Gastroesophageal sphincter (tissue), 4 donors: Measurements from ENCODE around the gene PCDH12. TPM values are rescaled to one million over a fixed set of nuclear protein-coding genes. Genes with fewer than 3 reads are reported as not detected.
A peak's percentile ranks its signal among the peaks of the same experiment; 100 is the strongest.

Experiments
- ATAC-seq: fragments of 150-250 bp; one replicate; pipeline ENCODE4 v1.9.1; 2016; ENCODE audit warnings: mild to moderate bottlenecking, moderate library complexity
- H3K27ac ChIP-seq, 4 donors: fragments of 200-600 bp; sonication (generic) in 3 of 4; 1 replicate in 3 of 4; 2 replicates in 1 of 4; pipeline ENCODE4 v1.5.1; 2016 to 2019
- H3K27me3 ChIP-seq: fragments of 200-600 bp; sonication (generic); one replicate; pipeline ENCODE4 v1.5.1; 2019
- H3K36me3 ChIP-seq, 2 donors: fragments of 200-600 bp; sonication (generic); one replicate each; pipeline ENCODE4 v1.5.1; 2019; ENCODE audit warnings: control low read depth in 1 of 2
- H3K4me1 ChIP-seq, 3 donors: fragments of 200-600 bp; sonication (generic); 1 replicate in 2 of 3; 2 replicates in 1 of 3; pipeline ENCODE4 v1.5.1; 2016 to 2019; ENCODE audit warnings: control low read depth in 2 of 3
- H3K4me3 ChIP-seq, 2 donors: fragments of 200-600 bp; sonication (generic); one replicate each; pipeline ENCODE4 v1.5.1; 2019; ENCODE audit warnings: mild to moderate bottlenecking in 1 of 2, moderate library complexity in 1 of 2
- H3K9me3 ChIP-seq, 3 donors: fragments of 200-600 bp; sonication (generic); one replicate each; pipeline ENCODE4 v1.5.1; 2017 to 2019; ENCODE audit warnings: control low read depth in 2 of 3
- EP300 ChIP-seq: sonication (generic); formaldehyde crosslinking; IDR thresholded peaks from one replicate; pipeline ENCODE4 v1.6.1; 2017; ENCODE audit warnings: antibody characterized with exemption, mild to moderate bottlenecking
- POLR2A ChIP-seq, 2 donors: fragments of 450-650 bp; IDR thresholded peaks; one replicate each; pipeline ENCODE4 v1.6.1; 2017; ENCODE audit warnings: antibody characterized with exemption in 2 of 2, mild to moderate bottlenecking in 2 of 2, moderate library complexity in 1 of 2
- POLR2AphosphoS5 ChIP-seq: sonication (generic); formaldehyde crosslinking; IDR thresholded peaks from one replicate; pipeline ENCODE4 v1.6.1; 2017; ENCODE audit warnings: antibody characterized with exemption
- WGBS, 2 donors: methylation state at CpG; one replicate each; pipeline ENCODE4 v1.1.5; 2018; ENCODE audit warnings: low coverage in 1 of 2; 5-methylcytosine and 5-hydroxymethylcytosine counted together
- total RNA-seq, 4 donors: library from RNA; depleted of rRNA; stranded (reverse); fragments of >200 nt; gene quantifications; one replicate each; pipeline ENCODE4 v1.1.0, GENCODE V29; 2016
- TF ChIP-seq, protein P1 (sequence below), 4 experiments: fragments of 200-600 bp in 2 of 4; fragments of 450-650 bp in 2 of 4; sonication (generic) in 1 of 4; IDR thresholded peaks; one replicate each; pipeline ENCODE4 v1.5.1; 2017 to 2019; ENCODE audit warnings: antibody characterized with exemption in 4 of 4, mild to moderate bottlenecking in 2 of 4, moderate library complexity in 2 of 4

PCDH12 gene
- total RNA-seq, 4 donors from 2014 or later = 4.2 to 6.8 (median 6.0) TPM

GRCh38 chr5:141978389-141978788 is 20.4 kb upstream of the PCDH12 start:
- TF ChIP-seq, protein P1, sequence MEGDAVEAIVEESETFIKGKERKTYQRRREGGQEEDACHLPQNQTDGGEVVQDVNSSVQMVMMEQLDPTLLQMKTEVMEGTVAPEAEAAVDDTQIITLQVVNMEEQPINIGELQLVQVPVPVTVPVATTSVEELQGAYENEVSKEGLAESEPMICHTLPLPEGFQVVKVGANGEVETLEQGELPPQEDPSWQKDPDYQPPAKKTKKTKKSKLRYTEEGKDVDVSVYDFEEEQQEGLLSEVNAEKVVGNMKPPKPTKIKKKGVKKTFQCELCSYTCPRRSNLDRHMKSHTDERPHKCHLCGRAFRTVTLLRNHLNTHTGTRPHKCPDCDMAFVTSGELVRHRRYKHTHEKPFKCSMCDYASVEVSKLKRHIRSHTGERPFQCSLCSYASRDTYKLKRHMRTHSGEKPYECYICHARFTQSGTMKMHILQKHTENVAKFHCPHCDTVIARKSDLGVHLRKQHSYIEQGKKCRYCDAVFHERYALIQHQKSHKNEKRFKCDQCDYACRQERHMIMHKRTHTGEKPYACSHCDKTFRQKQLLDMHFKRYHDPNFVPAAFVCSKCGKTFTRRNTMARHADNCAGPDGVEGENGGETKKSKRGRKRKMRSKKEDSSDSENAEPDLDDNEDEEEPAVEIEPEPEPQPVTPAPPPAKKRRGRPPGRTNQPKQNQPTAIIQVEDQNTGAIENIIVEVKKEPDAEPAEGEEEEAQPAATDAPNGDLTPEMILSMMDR (IDR thresholded peaks at IDR 0.05) = no peak
- TF ChIP-seq POLR2A (IDR thresholded peaks at IDR 0.05) (no peak), EP300 (no peak), POLR2AphosphoS5 (no peak)
- H3K27ac ChIP-seq = peak overlapping the region in 1 of 4 donors; percentile 44
- ATAC-seq = no peak

GRCh38 chr5:141976176-141976575 is 18.2 kb upstream of the PCDH12 start:
- Histone ChIP-seq H3K36me3 (peaks cover 12 to 92% of the 10 kb centered on the region in 2 donors), H3K27ac (no peak overlapping the region), H3K27me3 (no peaks in the 10 kb centered on the region), H3K9me3 (no peaks in the 10 kb centered on the region), H3K4me1 (peaks cover 0 to 64% (median 4%) of the 10 kb centered on the region in 3 donors), H3K4me3 (no peak overlapping the region)
- TF ChIP-seq POLR2A (IDR thresholded peaks at IDR 0.05) (no peak), POLR2AphosphoS5 (no peak), EP300 (no peak)
- TF ChIP-seq, protein P1 (IDR thresholded peaks at IDR 0.05) = no peak
- ATAC-seq = no peak
- WGBS, 2 donors = 93 to 94% methylated on average over 6 of the region's 6 CpGs

More at GRCh38 chr5:141978389-141978788, 20.4 kb upstream of the PCDH12 start:
- Histone ChIP-seq H3K9me3 (no peaks in the 10 kb centered on the region), H3K27me3 (no peaks in the 10 kb centered on the region), H3K4me3 (no peak overlapping the region), H3K36me3 (peaks cover 12 to 95% of the 10 kb centered on the region in 2 donors), H3K4me1 (peaks cover 0 to 43% (median 4%) of the 10 kb centered on the region in 3 donors)

GRCh38 chr5:141973871-141974595 is 16.0 kb upstream of the PCDH12 start:
- 38 to 41% methylated on average over 1 of the region's 1 CpG for whole genome bisulfite sequencing, 2 donors
- ATAC-seq = no peak

DNA sequence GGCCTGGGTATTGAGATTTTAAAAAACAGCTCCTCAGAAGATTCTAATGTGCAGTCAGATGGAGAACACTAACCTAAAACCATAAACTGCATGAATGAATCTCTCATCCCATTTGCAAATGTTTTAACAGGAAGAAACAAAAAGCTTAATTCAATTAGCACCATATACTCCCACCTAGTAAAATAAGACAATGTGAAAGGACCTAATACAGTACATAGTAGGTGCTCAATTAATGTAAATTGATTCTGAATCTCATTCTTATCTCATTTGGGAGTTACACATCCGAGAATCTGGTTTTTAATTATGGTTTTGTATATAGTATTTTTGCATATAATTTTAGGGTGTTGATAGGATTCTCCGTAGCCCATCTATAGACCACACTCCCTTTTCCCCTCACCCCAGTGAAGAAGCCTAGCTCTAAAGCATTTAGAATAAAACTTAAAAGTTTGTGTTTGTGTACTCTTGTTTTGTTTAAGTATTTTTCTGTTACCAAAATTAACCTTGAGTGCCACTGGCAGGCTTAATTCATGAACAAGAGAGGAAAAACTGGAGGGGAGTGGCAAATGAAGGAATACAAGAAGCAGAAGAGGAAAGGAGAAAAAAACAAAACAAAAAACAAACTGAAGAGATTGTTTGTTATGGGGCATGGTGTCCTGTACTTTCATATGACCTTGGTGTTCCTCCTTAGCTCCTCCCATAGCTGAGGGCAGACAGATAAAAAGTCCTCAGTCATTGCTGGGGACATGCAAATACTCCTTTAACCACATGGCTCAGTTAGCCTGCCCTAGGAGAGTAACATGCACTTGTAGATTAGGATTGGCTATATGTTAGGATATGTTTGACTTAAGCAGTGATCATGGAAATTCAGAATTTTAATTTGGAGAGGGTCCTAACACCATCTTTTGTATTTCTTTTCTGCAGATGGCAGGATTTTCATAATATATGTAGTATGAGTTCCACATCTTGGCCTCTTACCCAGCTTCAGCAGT is 12.1 kb upstream of the PCDH12 start:
- Histone ChIP-seq H3K36me3 (peaks cover 5 to 38% of the 10 kb centered on the region in 2 donors), H3K27me3 (no peaks in the 10 kb centered on the region), H3K27ac (peak overlapping the region; percentile 86 to 97 (median 96)), H3K4me3 (peak overlapping the region; percentile 78 to 85), H3K9me3 (no peaks in the 10 kb centered on the region), H3K4me1 (peaks cover 9 to 62% (median 14%) of the 10 kb centered on the region in 3 donors)
- TF ChIP-seq, protein P1 (IDR thresholded peaks at IDR 0.05) = no peak
- no peak for TF ChIP-seq POLR2AphosphoS5
- no peak for TF ChIP-seq EP300
- TF ChIP-seq POLR2A (IDR thresholded peaks at IDR 0.05) = no peak
- no peak for ATAC-seq
- WGBS, 2 donors = 72 to 80% methylated on average over 2 of the region's 2 CpGs

More at GRCh38 chr5:141973871-141974595, 16.0 kb upstream of the PCDH12 start:
- H3K27ac ChIP-seq = no peak overlapping the region
- peaks cover 9 to 82% (median 14%) of the 10 kb centered on the region in 3 donors for H3K4me1 ChIP-seq
- no peak for TF ChIP-seq POLR2A (IDR thresholded peaks at IDR 0.05)
- no peak for TF ChIP-seq POLR2AphosphoS5
- H3K4me3 ChIP-seq = no peak overlapping the region
- H3K9me3 ChIP-seq = no peaks in the 10 kb centered on the region
- H3K27me3 ChIP-seq = no peaks in the 10 kb centered on the region
- H3K36me3 ChIP-seq = peaks cover 5 to 72% of the 10 kb centered on the region in 2 donors
